IMR-90 (cell line): Measurements from ENCODE around the gene SV2B. TPM values are rescaled to one million over a fixed set of nuclear protein-coding genes. Genes with fewer than 3 reads are reported as not detected.

Source experiments
- ATAC-seq: fragments of 200-7000 bp; cut with Tn5 transposase; 2 replicates; pipeline ENCODE4 v1.9.1; 2020; ENCODE audit warnings: low read depth, mild to moderate bottlenecking, moderate library complexity
- BruUV-seq: library from RNA; stranded (reverse); fragments of 400-500 nt; replicated peaks from 2 replicates; lab custom pipeline; 2021; lab: Mats Ljungman, UMichigan
- CTCF ChIA-PET: fragments of 300-600 bp; formaldehyde crosslinking; extraction: SDS; loops from one replicate; lab custom pipeline; 2021; ENCODE audit warnings: antibody characterized with exemption; lab: Yijun Ruan, JAX
- POLR2A ChIA-PET: fragments of 300-600 bp; sonication (Branson Sonifier 250); formaldehyde crosslinking; loops from one replicate; lab custom pipeline; 2022; ENCODE audit warnings: antibody characterized with exemption; ENCODE audit not compliant: unreplicated experiment; lab: Charles Lee
- DNase-seq: peaks from one replicate; pipeline ENCODE4 v3.0.0; 2013
- H2AFZ ChIP-seq: replicated peaks from 2 replicates; pipeline ENCODE3; 2013; ENCODE audit warnings: low read length, mild to moderate bottlenecking; ENCODE audit not compliant: poor library complexity
- H2AK5ac ChIP-seq: 2 replicates; pipeline ENCODE4 v1.6.1; 2013; ENCODE audit warnings: low read depth, low read length, inconsistent platforms
- H2AK9ac ChIP-seq: replicated peaks from 2 replicates; pipeline ENCODE3; 2013; ENCODE audit warnings: mild to moderate bottlenecking, low read depth, low read length, moderate library complexity; ENCODE audit not compliant: poor library complexity
- H2BK120ac ChIP-seq: 2 replicates; pipeline ENCODE4 v1.6.1; 2013; ENCODE audit warnings: low read depth, low read length, inconsistent platforms
- H2BK15ac ChIP-seq: 3 replicates; pipeline ENCODE4 v1.6.1; 2013; ENCODE audit warnings: low read depth, low read length, inconsistent platforms
- H2BK20ac ChIP-seq: 2 replicates; pipeline ENCODE4 v1.6.1; 2013; ENCODE audit warnings: low read depth, mild to moderate bottlenecking, inconsistent platforms, low read length, moderate library complexity
- H2BK5ac ChIP-seq: 2 replicates; pipeline ENCODE4 v1.6.1; 2013; ENCODE audit warnings: mild to moderate bottlenecking, low read depth, low read length, inconsistent platforms; ENCODE audit not compliant: poor library complexity, severe bottlenecking
- H3K14ac ChIP-seq: replicated peaks from 2 replicates; pipeline ENCODE4 v1.6.1; 2013; ENCODE audit warnings: low read depth, low read length, inconsistent platforms
- H3K18ac ChIP-seq: 2 replicates; pipeline ENCODE4 v1.6.1; 2013; ENCODE audit warnings: low read depth, low read length, control low read depth
- H3K23ac ChIP-seq: 2 replicates; pipeline ENCODE4 v1.6.1; 2013; ENCODE audit warnings: low read depth, low read length, inconsistent platforms
- H3K27ac ChIP-seq: 2 replicates; pipeline ENCODE4 v1.5.1; 2013; ENCODE audit warnings: mild to moderate bottlenecking, control low read depth, low read length; ENCODE audit not compliant: insufficient read depth
- H3K27me3 ChIP-seq: 2 replicates; pipeline ENCODE4 v1.6.1; 2013; ENCODE audit warnings: low read length; ENCODE audit not compliant: control insufficient read depth, insufficient read depth
- H3K36me3 ChIP-seq: 2 replicates; pipeline ENCODE4 v1.6.1; 2013; ENCODE audit warnings: low read length, mixed read lengths; ENCODE audit not compliant: control insufficient read depth, insufficient read depth
- H3K4ac ChIP-seq: 2 replicates; pipeline ENCODE4 v1.6.1; 2013; ENCODE audit warnings: low read depth, low read length, inconsistent platforms
- H3K4me1 ChIP-seq: 2 replicates; pipeline ENCODE4 v1.6.1; 2013; ENCODE audit warnings: low read length, mixed read lengths; ENCODE audit not compliant: control insufficient read depth, insufficient read depth
- H3K4me2 ChIP-seq: 2 replicates; pipeline ENCODE4 v1.6.1; 2013; ENCODE audit warnings: low read depth, mild to moderate bottlenecking, control low read depth, low read length, moderate library complexity
- H3K4me3 ChIP-seq: 2 replicates; pipeline ENCODE4 v1.5.1; 2013; ENCODE audit warnings: low read depth, mild to moderate bottlenecking, control low read depth, low read length, moderate library complexity; ENCODE audit not compliant: insufficient read depth
- H3K56ac ChIP-seq: 2 replicates; pipeline ENCODE4 v1.6.1; 2013; ENCODE audit warnings: low read length, inconsistent platforms; ENCODE audit not compliant: insufficient read depth; ENCODE audit errors: extremely low read depth
- H3K79me1 ChIP-seq, 2 experiments: 2 replicates each; pipeline ENCODE4 v1.6.1; 2013; ENCODE audit warnings: low read length in 2 of 2, inconsistent platforms in 1 of 2, low read depth in 1 of 2
- H3K9ac ChIP-seq: 2 replicates; pipeline ENCODE4 v1.6.1; 2013; ENCODE audit warnings: low read depth, low read length, control low read depth
- H3K9me1 ChIP-seq: 2 replicates; pipeline ENCODE4 v1.6.1; 2013; ENCODE audit warnings: low read length, inconsistent platforms; ENCODE audit not compliant: insufficient read depth
- H3K9me3 ChIP-seq: 2 replicates; pipeline ENCODE4 v1.6.1; 2013; ENCODE audit warnings: low read length; ENCODE audit not compliant: control insufficient read depth, insufficient read depth
- H4K20me1 ChIP-seq: 2 replicates; pipeline ENCODE4 v1.6.1; 2013; ENCODE audit warnings: low read length, inconsistent platforms; ENCODE audit not compliant: insufficient read depth
- H4K5ac ChIP-seq: 2 replicates; pipeline ENCODE4 v1.6.1; 2013; ENCODE audit warnings: mild to moderate bottlenecking, low read depth, low read length, control low read depth
- H4K8ac ChIP-seq, 2 experiments: 2 replicates each; pipeline ENCODE4 v1.6.1; 2013; ENCODE audit warnings: low read depth in 2 of 2, low read length in 2 of 2, control low read depth in 1 of 2, inconsistent platforms in 1 of 2
- H4K91ac ChIP-seq: 2 replicates; pipeline ENCODE4 v1.6.1; 2013; ENCODE audit warnings: low read depth, low read length, inconsistent platforms; ENCODE audit not compliant: insufficient read depth
- CHD1 ChIP-seq: IDR thresholded peaks from 2 replicates; pipeline ENCODE4 v1.6.1; 2012; ENCODE audit warnings: low read depth, low read length, improper control_type of control experiment
- MAFK ChIP-seq: IDR thresholded peaks from 2 replicates; pipeline ENCODE4 v1.6.1; 2012; ENCODE audit warnings: low read depth, low read length, improper control_type of control experiment
- MXI1 ChIP-seq: IDR thresholded peaks from 2 replicates; pipeline ENCODE4 v1.6.1; 2012; ENCODE audit warnings: low read depth, mild to moderate bottlenecking, low read length, moderate library complexity, borderline replicate concordance
- NFE2L2 ChIP-seq: fragments of 150-350 bp; IDR thresholded peaks from 2 replicates; pipeline ENCODE4 v1.6.1; 2016; ENCODE audit warnings: low read depth, mild to moderate bottlenecking, low read length
- RFX5 ChIP-seq: IDR thresholded peaks from 2 replicates; pipeline ENCODE4 v1.8.0; 2012; ENCODE audit warnings: low read depth, mild to moderate bottlenecking, low read length, moderate library complexity
- SMC3 ChIP-seq: fragments of 150-350 bp; IDR thresholded peaks from 2 replicates; pipeline ENCODE4 v1.6.1; 2016; ENCODE audit warnings: low read depth, mild to moderate bottlenecking, antibody characterized with exemption, low read length, moderate library complexity
- WGBS, 2 experiments: methylation state at CpG; one replicate each; pipeline versions ENCODE4 v1.1.5 to v1.1.7; 2013; ENCODE audit warnings: missing lambda C conversion rate in 2 of 2; ENCODE audit not compliant: insufficient read length in 1 of 2; ENCODE audit errors: extremely low coverage in 2 of 2; 5-methylcytosine and 5-hydroxymethylcytosine counted together
- dilution Hi-C: fragments of 300-500 bp; cut with HindIII; formaldehyde crosslinking; loops from one replicate; pipeline ENCODE4 v1.14.3; 2018; ENCODE audit warnings: low sequenced_read_pairs; ENCODE audit not compliant: unreplicated experiment
- in situ Hi-C: fragments of 300-500 bp; cut with MboI; formaldehyde crosslinking; loops from 3 replicates; pipeline ENCODE4 v1.14.3; 2019; ENCODE audit warnings: low sequenced_read_pairs, inconsistent platforms, mixed read lengths
- intact Hi-C: fragments of 100-400 bp; cut with micrococcal nuclease; formaldehyde crosslinking; loops from 2 replicates; pipeline ENCODE4 v1.10.0; 2022
- polyA plus RNA-seq, 3 experiments: library from polyadenylated mRNA; depleted of rRNA; stranded (reverse); fragments of >200 nt; gene quantifications; 2 replicates each; pipeline ENCODE4 v1.2.3, GENCODE V29; 2012; ENCODE audit warnings: low replicate concordance in 1 of 3
- total RNA-seq: library from RNA; depleted of rRNA; stranded (reverse); fragments of >200 nt; gene quantifications from 2 replicates; pipeline ENCODE4 v1.2.3, GENCODE V29; 2012

Gene SV2B
- total and polyA plus RNA-seq, 2 of the 4 experiments (the other 2 are of a cell fraction) = not detected

DNA sequence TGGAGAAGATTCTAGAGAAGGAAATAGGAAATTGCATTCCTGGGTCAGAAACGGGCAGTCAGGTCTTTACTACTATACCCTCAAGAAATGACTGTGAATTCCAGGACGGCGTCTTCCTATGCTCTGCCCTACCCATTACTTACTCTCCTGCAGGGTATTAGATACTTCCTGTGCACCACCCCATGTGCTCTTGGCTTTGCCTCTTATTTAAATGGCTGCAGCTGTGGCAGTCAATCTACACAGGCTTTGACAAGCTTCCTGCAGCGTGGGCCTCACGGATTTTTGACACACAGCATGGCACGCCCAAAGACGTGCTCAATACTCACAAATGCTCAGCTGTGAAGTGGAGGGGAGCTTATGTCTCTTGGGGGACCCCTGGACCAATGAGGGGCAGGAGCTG lies 206.1 kb downstream of the SV2B start:
- Histone ChIP-seq H2BK20ac (no peak overlapping the region), H3K4ac (no peak overlapping the region), H3K9me1 (no peaks in the 10 kb centered on the region), H2BK15ac (no peak overlapping the region), H3K79me1 (no peaks in the 10 kb centered on the region), H4K8ac (no peak overlapping the region), H3K9me3 (no peaks in the 10 kb centered on the region), H3K4me2 (no peak overlapping the region), H2BK120ac (no peak overlapping the region), H4K20me1 (no peaks in the 10 kb centered on the region), H3K23ac (no peak overlapping the region), H3K14ac (no peak overlapping the region), H3K27ac (no peak overlapping the region), H3K27me3 (peaks cover 25% of the 10 kb centered on the region), H3K36me3 (no peaks in the 10 kb centered on the region), H2BK5ac (no peak overlapping the region), H2AK9ac (no peak overlapping the region), H2AFZ (no peak overlapping the region), H4K5ac (no peak overlapping the region), H3K4me3 (no peak overlapping the region), H4K91ac (no peak overlapping the region), H3K4me1 (no peaks in the 10 kb centered on the region), H2AK5ac (no peak overlapping the region), H3K9ac (no peak overlapping the region), H3K18ac (no peak overlapping the region), H3K56ac (no peak overlapping the region)
- WGBS, 2 experiments = 83% methylated on average over 1 of the region's 7 CpGs; no CpG with 5 or more reads in 1 of the 2 experiments
- dilution Hi-C loops = no loop called here
- ATAC-seq (no peak), DNase-seq (no peak)
- POLR2A ChIA-PET = no interaction called here
- intact Hi-C loops = loop anchor here (10.0 kb wide), 1 partner anchor 639 kb away; no protein-coding TSS in a partner anchor
- no peak for TF ChIP-seq RFX5
- no peak for TF ChIP-seq MXI1
- TF ChIP-seq MAFK = no peak
- TF ChIP-seq NFE2L2 = no peak
- no peak for TF ChIP-seq SMC3
- no peak for TF ChIP-seq CHD1
- BruUV-seq = no TSS peak
- CTCF ChIA-PET = no interaction called here
- in situ Hi-C loops = loop anchor here (5.0 to 25.0 kb wide), 2 partner anchors 531 to 776 kb away; no protein-coding TSS in a partner anchor
